ENCODE results near the gene GNAL.

Gene GNAL

GRCh38 chr18:11802586-11802985 is 113.5 kb downstream of the GNAL start:
- no peak for DNase-seq (ENCODE audit: low spot score)
- Histone ChIP-seq H3K4me1 (ENCODE audit: control insufficient read depth in 2 of 2, insufficient read depth in 1 of 2, low read depth in 1 of 2, low read length in 2 of 2) (peaks cover 3 to 12% of the 10 kb centered on the region in 2 donors), H3K27me3 (ENCODE audit: control insufficient read depth in 3 of 3, insufficient read depth in 3 of 3, low read depth in 1 of 3, low read length in 3 of 3) (no peaks in the 10 kb centered on the region), H3K4me2 (ENCODE audit: insufficient read depth, low read length, poor library complexity, severe bottlenecking) (no peak overlapping the region), H2BK12ac (ENCODE audit: low read length) (no peak overlapping the region), H4K8ac (ENCODE audit: low read depth, low read length) (no peak overlapping the region), H3K14ac (ENCODE audit: low read length) (no peak overlapping the region), H3K23ac (ENCODE audit: low read depth, low read length, poor library complexity) (no peak overlapping the region), H3K4me3 (ENCODE audit: low read length in 2 of 2) (no peak overlapping the region), H2AK5ac (ENCODE audit: low read depth, low read length) (no peak overlapping the region), H3K18ac (ENCODE audit: low read length) (peak overlapping the region; percentile 27), H3K4ac (ENCODE audit: low read length) (no peak overlapping the region), H3K27ac (replicated peaks; ENCODE audit: low read length) (no peak overlapping the region), H3K36me3 (replicated peaks in 1 of 2; ENCODE audit: control insufficient read depth in 2 of 2, insufficient read depth in 2 of 2, low read length in 2 of 2) (no peaks in the 10 kb centered on the region), H3K9me3 (replicated peaks in 1 of 2; ENCODE audit: control insufficient read depth in 2 of 2, insufficient read depth in 1 of 2, low read depth in 1 of 2, low read length in 2 of 2) (no peaks in the 10 kb centered on the region), H3K79me1 (ENCODE audit: low read depth, low read length) (no peaks in the 10 kb centered on the region), H2AFZ (ENCODE audit: low read length) (no peak overlapping the region), H4K91ac (ENCODE audit: low read depth, low read length, poor library complexity) (no peak overlapping the region), H2BK5ac (ENCODE audit: low read length) (no peak overlapping the region), H3K9ac (ENCODE audit: low read depth, low read length, poor library complexity) (no peak overlapping the region), H2BK120ac (ENCODE audit: low read depth, low read length) (no peak overlapping the region), H2BK15ac (ENCODE audit: low read length) (no peak overlapping the region)
- WGBS, 2 donors (ENCODE audit: extremely low coverage in 2 of 2, insufficient read length in 2 of 2, insufficient replicate concordance in 1 of 2) = no CpG with 5 or more reads among the region's 10 CpGs

- no peaks in the 10 kb centered on the region for H3K27me3 ChIP-seq (ENCODE audit: control insufficient read depth in 3 of 3, insufficient read depth in 3 of 3, low read depth in 1 of 3, low read length in 3 of 3)
- H3K27ac ChIP-seq (replicated peaks; ENCODE audit: low read length) = no peak overlapping the region
- peaks cover 7 to 17% of the 10 kb centered on the region in 2 donors for H3K4me1 ChIP-seq (ENCODE audit: control insufficient read depth in 2 of 2, insufficient read depth in 1 of 2, low read depth in 1 of 2, low read length in 2 of 2)
Observed at GRCh38 chr18:11807233-11807632, 118.2 kb downstream of the GNAL start.

GRCh38 chr18:11808001-11808855 is 119.2 kb downstream of the GNAL start:
- no peak overlapping the region for H3K14ac ChIP-seq (ENCODE audit: low read length)
- no peaks in the 10 kb centered on the region for H3K9me3 ChIP-seq (replicated peaks in 1 of 2; ENCODE audit: control insufficient read depth in 2 of 2, insufficient read depth in 1 of 2, low read depth in 1 of 2, low read length in 2 of 2)
- H4K91ac ChIP-seq (ENCODE audit: low read depth, low read length, poor library complexity) = no peak overlapping the region
- H3K4me3 ChIP-seq (ENCODE audit: low read length in 2 of 2) = no peak overlapping the region
- no CpG with 5 or more reads among the region's 11 CpGs for WGBS, 2 donors (ENCODE audit: extremely low coverage in 2 of 2, insufficient read length in 2 of 2, insufficient replicate concordance in 1 of 2)
- H3K23ac ChIP-seq (ENCODE audit: low read depth, low read length, poor library complexity) = no peak overlapping the region
- H2BK120ac ChIP-seq (ENCODE audit: low read depth, low read length) = no peak overlapping the region
- no peak overlapping the region for H2AK5ac ChIP-seq (ENCODE audit: low read depth, low read length)
- no peaks in the 10 kb centered on the region for H3K79me1 ChIP-seq (ENCODE audit: low read depth, low read length)
- no peak overlapping the region for H3K18ac ChIP-seq (ENCODE audit: low read length)
- no peak overlapping the region for H2BK12ac ChIP-seq (ENCODE audit: low read length)
- no peak for DNase-seq (ENCODE audit: low spot score)
- no peaks in the 10 kb centered on the region for H3K27me3 ChIP-seq (ENCODE audit: control insufficient read depth in 3 of 3, insufficient read depth in 3 of 3, low read depth in 1 of 3, low read length in 3 of 3)
- H2AFZ ChIP-seq (ENCODE audit: low read length) = no peak overlapping the region
- H3K36me3 ChIP-seq (replicated peaks in 1 of 2; ENCODE audit: control insufficient read depth in 2 of 2, insufficient read depth in 2 of 2, low read length in 2 of 2) = no peaks in the 10 kb centered on the region
- no peak overlapping the region for H2BK5ac ChIP-seq (ENCODE audit: low read length)
- no peak overlapping the region for H4K8ac ChIP-seq (ENCODE audit: low read depth, low read length)
- no peak overlapping the region for H3K4ac ChIP-seq (ENCODE audit: low read length)
- no peak overlapping the region for H3K9ac ChIP-seq (ENCODE audit: low read depth, low read length, poor library complexity)
- peaks cover 4 to 16% of the 10 kb centered on the region in 2 donors for H3K4me1 ChIP-seq (ENCODE audit: control insufficient read depth in 2 of 2, insufficient read depth in 1 of 2, low read depth in 1 of 2, low read length in 2 of 2)
- no peak overlapping the region for H3K4me2 ChIP-seq (ENCODE audit: insufficient read depth, low read length, poor library complexity, severe bottlenecking)
- peak overlapping the region; percentile 33 for H2BK15ac ChIP-seq (ENCODE audit: low read length)
- H3K27ac ChIP-seq (replicated peaks; ENCODE audit: low read length) = peak overlapping the region; percentile 60

More at GRCh38 chr18:11807233-11807632, 118.2 kb downstream of the GNAL start:
- no peak overlapping the region for H3K4me3 ChIP-seq (ENCODE audit: low read length in 2 of 2)
- no peak overlapping the region for H4K8ac ChIP-seq (ENCODE audit: low read depth, low read length)
- no peak overlapping the region for H2AFZ ChIP-seq (ENCODE audit: low read length)
- H3K23ac ChIP-seq (ENCODE audit: low read depth, low read length, poor library complexity) = no peak overlapping the region
- no peak for DNase-seq (ENCODE audit: low spot score)
- no peak overlapping the region for H3K4me2 ChIP-seq (ENCODE audit: insufficient read depth, low read length, poor library complexity, severe bottlenecking)
- no CpG with 5 or more reads among the region's 7 CpGs for WGBS, 2 donors (ENCODE audit: extremely low coverage in 2 of 2, insufficient read length in 2 of 2, insufficient replicate concordance in 1 of 2)
- H2BK15ac ChIP-seq (ENCODE audit: low read length) = no peak overlapping the region
- H4K91ac ChIP-seq (ENCODE audit: low read depth, low read length, poor library complexity) = no peak overlapping the region
- no peak overlapping the region for H3K14ac ChIP-seq (ENCODE audit: low read length)
- no peaks in the 10 kb centered on the region for H3K79me1 ChIP-seq (ENCODE audit: low read depth, low read length)
- H2BK12ac ChIP-seq (ENCODE audit: low read length) = no peak overlapping the region
- H3K9me3 ChIP-seq (replicated peaks in 1 of 2; ENCODE audit: control insufficient read depth in 2 of 2, insufficient read depth in 1 of 2, low read depth in 1 of 2, low read length in 2 of 2) = no peaks in the 10 kb centered on the region
- H2BK120ac ChIP-seq (ENCODE audit: low read depth, low read length) = no peak overlapping the region
- no peak overlapping the region for H3K4ac ChIP-seq (ENCODE audit: low read length)
- no peak overlapping the region for H2BK5ac ChIP-seq (ENCODE audit: low read length)
- H3K36me3 ChIP-seq (replicated peaks in 1 of 2; ENCODE audit: control insufficient read depth in 2 of 2, insufficient read depth in 2 of 2, low read length in 2 of 2) = no peaks in the 10 kb centered on the region
- peak overlapping the region; percentile 24 for H2AK5ac ChIP-seq (ENCODE audit: low read depth, low read length)
- no peak overlapping the region for H3K18ac ChIP-seq (ENCODE audit: low read length)
- no peak overlapping the region for H3K9ac ChIP-seq (ENCODE audit: low read depth, low read length, poor library complexity)

- Histone ChIP-seq H3K18ac (ENCODE audit: low read length) (no peak overlapping the region), H2BK5ac (ENCODE audit: low read length) (no peak overlapping the region), H4K91ac (ENCODE audit: low read depth, low read length, poor library complexity) (no peak overlapping the region), H2AFZ (ENCODE audit: low read length) (no peak overlapping the region), H3K27ac (replicated peaks; ENCODE audit: low read length) (no peak overlapping the region), H3K9me3 (replicated peaks in 1 of 2; ENCODE audit: control insufficient read depth in 2 of 2, insufficient read depth in 1 of 2, low read depth in 1 of 2, low read length in 2 of 2) (no peaks in the 10 kb centered on the region), H3K14ac (ENCODE audit: low read length) (no peak overlapping the region), H2AK5ac (ENCODE audit: low read depth, low read length) (no peak overlapping the region), H3K23ac (ENCODE audit: low read depth, low read length, poor library complexity) (no peak overlapping the region), H3K36me3 (replicated peaks in 1 of 2; ENCODE audit: control insufficient read depth in 2 of 2, insufficient read depth in 2 of 2, low read length in 2 of 2) (no peaks in the 10 kb centered on the region), H3K4ac (ENCODE audit: low read length) (no peak overlapping the region), H4K8ac (ENCODE audit: low read depth, low read length) (no peak overlapping the region), H2BK15ac (ENCODE audit: low read length) (no peak overlapping the region), H3K4me2 (ENCODE audit: insufficient read depth, low read length, poor library complexity, severe bottlenecking) (no peak overlapping the region), H3K79me1 (ENCODE audit: low read depth, low read length) (no peaks in the 10 kb centered on the region), H3K27me3 (ENCODE audit: control insufficient read depth in 3 of 3, insufficient read depth in 3 of 3, low read depth in 1 of 3, low read length in 3 of 3) (no peaks in the 10 kb centered on the region), H3K4me1 (ENCODE audit: control insufficient read depth in 2 of 2, insufficient read depth in 1 of 2, low read depth in 1 of 2, low read length in 2 of 2) (peaks cover 4 to 16% of the 10 kb centered on the region in 2 donors), H2BK120ac (ENCODE audit: low read depth, low read length) (no peak overlapping the region), H2BK12ac (ENCODE audit: low read length) (no peak overlapping the region), H3K9ac (ENCODE audit: low read depth, low read length, poor library complexity) (no peak overlapping the region), H3K4me3 (ENCODE audit: low read length in 2 of 2) (no peak overlapping the region)
- no CpG with 5 or more reads among the region's 6 CpGs for WGBS, 2 donors (ENCODE audit: extremely low coverage in 2 of 2, insufficient read length in 2 of 2, insufficient replicate concordance in 1 of 2)
- no peak for DNase-seq (ENCODE audit: low spot score)
Observed at GRCh38 chr18:11809895-11810294, 120.8 kb downstream of the GNAL start.

Data from neuronal stem cell (in vitro differentiated cells).